Right lobe of liver (tissue), 4 donors: ENCODE data around the gene NMUR1.

Experiments
- POLR2A ChIP-seq: fragments of 450-650 bp; IDR thresholded peaks from one replicate; pipeline ENCODE4 v1.6.1; 2017; ENCODE audit warnings: antibody characterized with exemption, mild to moderate bottlenecking
- TF ChIP-seq, protein P1 (sequence below), 4 donors: fragments of 200-600 bp in 3 of 4; fragments of 450-650 bp in 1 of 4; IDR thresholded peaks; one replicate each; pipeline versions ENCODE4 v1.5.1 to v1.8.0; 2016 to 2022; ENCODE audit warnings: antibody characterized with exemption in 4 of 4, mild to moderate bottlenecking in 2 of 4
- donor health status: DM: no; HTN: no; CAD: no.
- donor health status: DM: no; HTN: no; CAD: no.
- donor health status: DM: no; HTN: yes; CAD: no.

DNA sequence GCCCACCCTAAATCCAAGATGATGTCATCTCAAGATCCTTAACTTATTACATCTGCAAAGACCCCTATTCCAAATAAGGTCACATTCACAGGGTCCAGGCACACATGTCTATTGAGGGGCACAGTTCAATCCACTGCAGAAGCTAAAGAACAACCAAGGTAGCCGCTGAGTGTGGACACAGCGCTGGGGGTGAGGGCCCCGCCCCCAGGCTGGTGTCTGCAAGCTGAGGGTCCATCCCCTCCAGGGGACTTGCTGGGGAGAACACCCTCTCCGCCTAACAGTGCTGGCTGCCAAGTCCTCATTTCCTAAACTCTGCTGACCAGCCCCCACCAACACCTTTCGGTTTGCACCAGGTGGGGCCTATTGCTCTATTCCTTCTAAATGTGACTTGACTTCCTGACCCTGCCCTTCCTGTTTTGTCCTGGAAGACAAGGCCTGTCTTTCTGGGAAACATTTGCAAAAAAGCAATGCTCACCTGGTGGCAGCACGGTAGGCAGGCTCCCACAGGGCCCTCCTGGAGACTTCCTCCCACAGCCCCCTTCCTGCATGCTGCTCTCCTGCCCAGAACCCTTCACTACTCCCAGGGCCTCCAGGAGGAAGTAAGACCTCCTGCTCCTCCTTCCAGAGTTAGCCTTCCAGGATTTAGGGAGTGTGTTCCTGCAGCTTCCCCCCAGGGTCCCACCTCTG, 38.0 kb upstream of the NMUR1 start:
- TF ChIP-seq, protein P1, sequence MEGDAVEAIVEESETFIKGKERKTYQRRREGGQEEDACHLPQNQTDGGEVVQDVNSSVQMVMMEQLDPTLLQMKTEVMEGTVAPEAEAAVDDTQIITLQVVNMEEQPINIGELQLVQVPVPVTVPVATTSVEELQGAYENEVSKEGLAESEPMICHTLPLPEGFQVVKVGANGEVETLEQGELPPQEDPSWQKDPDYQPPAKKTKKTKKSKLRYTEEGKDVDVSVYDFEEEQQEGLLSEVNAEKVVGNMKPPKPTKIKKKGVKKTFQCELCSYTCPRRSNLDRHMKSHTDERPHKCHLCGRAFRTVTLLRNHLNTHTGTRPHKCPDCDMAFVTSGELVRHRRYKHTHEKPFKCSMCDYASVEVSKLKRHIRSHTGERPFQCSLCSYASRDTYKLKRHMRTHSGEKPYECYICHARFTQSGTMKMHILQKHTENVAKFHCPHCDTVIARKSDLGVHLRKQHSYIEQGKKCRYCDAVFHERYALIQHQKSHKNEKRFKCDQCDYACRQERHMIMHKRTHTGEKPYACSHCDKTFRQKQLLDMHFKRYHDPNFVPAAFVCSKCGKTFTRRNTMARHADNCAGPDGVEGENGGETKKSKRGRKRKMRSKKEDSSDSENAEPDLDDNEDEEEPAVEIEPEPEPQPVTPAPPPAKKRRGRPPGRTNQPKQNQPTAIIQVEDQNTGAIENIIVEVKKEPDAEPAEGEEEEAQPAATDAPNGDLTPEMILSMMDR (IDR thresholded peaks at IDR 0.05), result no peak
- TF ChIP-seq POLR2A, result no peak
